ENCODE results near the gene SERINC1.

SERINC1 gene

DNA sequence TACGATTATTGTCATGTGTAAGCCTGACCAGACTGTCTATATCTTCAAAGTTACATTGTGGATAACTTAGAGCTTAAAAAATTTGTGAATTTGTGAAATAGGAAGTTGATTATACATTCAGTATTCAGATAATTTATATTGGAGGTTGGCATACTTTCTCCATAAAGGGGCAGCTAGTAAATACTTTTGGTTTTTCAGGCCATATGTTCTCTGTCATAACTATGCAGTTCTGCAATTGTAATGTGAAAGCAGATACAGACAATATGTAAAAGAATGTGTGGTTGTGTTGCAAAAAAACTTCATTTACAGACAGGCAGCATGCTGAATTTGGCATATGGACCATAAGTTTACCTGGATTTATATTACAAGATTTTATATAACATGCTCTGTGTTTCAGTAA lies 42.8 kb downstream of the SERINC1 start:
- Mint-ChIP-seq H3K4me1 (no peaks in the 10 kb centered on the region), H3K9me3 (no peaks in the 10 kb centered on the region), H3K27ac (no peak overlapping the region), H3K36me3 (ENCODE audit: low read depth) (peaks cover 88% of the 10 kb centered on the region), H3K27me3 (ENCODE audit: low read depth, poor library complexity) (no peaks in the 10 kb centered on the region), H3K4me3 (no peak overlapping the region)
- no peak for TF ChIP-seq CTCF (IDR thresholded peaks at IDR 0.05)
- DNase-seq: no peak

- Mint-ChIP-seq H3K9me3 (no peaks in the 10 kb centered on the region), H3K4me3 (no peak overlapping the region), H3K4me1 (no peaks in the 10 kb centered on the region), H3K27ac (no peak overlapping the region), H3K27me3 (ENCODE audit: low read depth, poor library complexity) (no peaks in the 10 kb centered on the region), H3K36me3 (ENCODE audit: low read depth) (peaks cover 85% of the 10 kb centered on the region)
- TF ChIP-seq CTCF (IDR thresholded peaks at IDR 0.05): no peak
- no peak for DNase-seq
Observed at GRCh38 chr6:122426597-122426996, 45.0 kb downstream of the SERINC1 start.

GRCh38 chr6:122423734-122424133 lies 47.9 kb downstream of the SERINC1 start:
- DNase-seq: no peak
- Mint-ChIP-seq H3K27me3 (ENCODE audit: low read depth, poor library complexity) (no peaks in the 10 kb centered on the region), H3K4me1 (no peaks in the 10 kb centered on the region), H3K27ac (peak overlapping the region; percentile 76), H3K36me3 (ENCODE audit: low read depth) (peaks cover 77% of the 10 kb centered on the region), H3K4me3 (no peak overlapping the region), H3K9me3 (no peaks in the 10 kb centered on the region)
- TF ChIP-seq CTCF (IDR thresholded peaks at IDR 0.05): no peak

DNA sequence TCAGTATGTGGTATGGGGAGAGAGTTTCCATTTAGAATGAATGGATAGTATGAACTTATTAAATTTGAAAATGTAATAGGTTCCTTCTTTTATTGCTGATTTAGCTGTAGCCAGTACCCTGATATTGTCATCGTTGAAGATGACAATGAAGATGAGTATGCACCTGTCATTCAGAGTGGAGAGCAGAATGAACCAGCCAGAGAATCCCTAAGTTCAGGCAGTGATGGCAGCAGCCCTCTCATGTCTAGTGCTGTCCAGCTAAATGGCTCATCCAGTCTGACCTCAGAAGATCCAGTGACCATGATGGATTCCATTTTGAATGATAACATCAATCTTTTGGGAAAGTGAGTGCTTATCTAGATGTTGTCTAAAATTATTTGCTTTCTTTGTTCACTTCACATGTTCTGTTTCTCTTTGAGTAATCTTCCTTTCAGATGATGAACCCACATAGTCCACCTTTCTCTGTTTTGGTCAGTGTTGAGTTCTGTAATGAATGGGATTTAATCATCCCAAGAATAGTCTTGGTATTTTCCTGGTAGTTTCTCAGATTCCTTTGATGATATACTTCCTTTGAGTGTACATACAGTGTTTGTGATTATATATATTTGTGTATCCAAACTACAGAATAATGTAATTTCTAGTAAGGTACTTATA lies 48.9 kb downstream of the SERINC1 start:
- peaks cover 68% of the 10 kb centered on the region for H3K36me3 Mint-ChIP-seq (ENCODE audit: low read depth)
- DNase-seq: no peak
- TF ChIP-seq CTCF (IDR thresholded peaks at IDR 0.05): no peak
- H3K27me3 Mint-ChIP-seq (ENCODE audit: low read depth, poor library complexity): no peaks in the 10 kb centered on the region
- H3K9me3 Mint-ChIP-seq: no peaks in the 10 kb centered on the region
- H3K4me1 Mint-ChIP-seq: no peaks in the 10 kb centered on the region
- H3K4me3 Mint-ChIP-seq: no peak overlapping the region
- H3K27ac Mint-ChIP-seq: no peak overlapping the region

GRCh38 chr6:122422003-122422402 lies 49.6 kb downstream of the SERINC1 start:
- no peak for TF ChIP-seq CTCF (IDR thresholded peaks at IDR 0.05)
- Mint-ChIP-seq H3K27me3 (ENCODE audit: low read depth, poor library complexity) (no peaks in the 10 kb centered on the region), H3K4me1 (no peaks in the 10 kb centered on the region), H3K36me3 (ENCODE audit: low read depth) (peaks cover 67% of the 10 kb centered on the region), H3K27ac (no peak overlapping the region), H3K4me3 (no peak overlapping the region), H3K9me3 (no peaks in the 10 kb centered on the region)
- DNase-seq: no peak

DNA sequence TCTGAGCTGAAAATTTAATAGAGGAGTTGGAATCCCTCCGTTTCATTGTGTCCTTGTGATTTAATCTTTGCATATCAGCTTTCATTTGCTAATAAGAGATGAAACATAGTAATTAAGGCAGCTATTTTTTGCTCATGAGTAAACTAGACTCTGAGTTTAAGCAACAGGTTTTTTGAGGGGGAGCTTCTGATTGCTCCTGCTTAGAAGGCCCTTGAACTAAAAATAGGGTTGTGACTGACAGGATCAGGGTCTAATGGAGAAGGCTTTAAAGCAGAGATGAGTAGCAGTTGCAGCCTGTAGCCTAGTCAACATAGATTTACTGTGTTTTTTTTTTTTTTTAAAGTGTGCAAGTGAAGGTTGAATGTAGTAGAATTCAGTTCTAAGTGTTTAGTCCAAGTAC lies 54.8 kb downstream of the SERINC1 start:
- Mint-ChIP-seq H3K9me3 (no peaks in the 10 kb centered on the region), H3K4me3 (no peak overlapping the region), H3K27ac (no peak overlapping the region), H3K27me3 (ENCODE audit: low read depth, poor library complexity) (no peaks in the 10 kb centered on the region), H3K4me1 (no peaks in the 10 kb centered on the region), H3K36me3 (ENCODE audit: low read depth) (peaks cover 59% of the 10 kb centered on the region)
- no peak for DNase-seq
- no peak for TF ChIP-seq CTCF (IDR thresholded peaks at IDR 0.05)
